Tibial artery (tissue), 4 donors: Measurements from ENCODE around the gene TBC1D4.

Source experiments
- DNase-seq, 2 donors: peaks; one replicate each; pipeline ENCODE4 v3.0.0-alpha.2; 2019
- H3K27ac ChIP-seq, 2 donors: fragments of 200-600 bp; sonication (generic) in 1 of 2; 1 replicate in 1 of 2; 2 replicates in 1 of 2; pipeline ENCODE4 v1.5.1; 2018 to 2019; ENCODE audit warnings: mild to moderate bottlenecking in 1 of 2
- H3K27me3 ChIP-seq, 2 donors: fragments of 200-600 bp; sonication (generic) in 1 of 2; one replicate each; pipeline versions ENCODE4 v1.5.1 to v1.6.0; 2016 to 2019
- H3K36me3 ChIP-seq, 3 donors: fragments of 200-600 bp; sonication (generic) in 2 of 3; one replicate each; pipeline ENCODE4 v1.5.1; 2016 to 2019; ENCODE audit warnings: mild to moderate bottlenecking in 2 of 3
- H3K4me1 ChIP-seq, 4 donors: fragments of 200-600 bp; sonication (generic) in 2 of 4; 1 replicate in 3 of 4; 2 replicates in 1 of 4; pipeline ENCODE4 v1.5.1; 2016 to 2019
- H3K4me3 ChIP-seq, 2 donors: fragments of 200-600 bp; sonication (generic) in 1 of 2; 1 replicate in 1 of 2; 2 replicates in 1 of 2; pipeline ENCODE4 v1.5.1; 2018 to 2019; ENCODE audit warnings: mild to moderate bottlenecking in 2 of 2
- H3K9me3 ChIP-seq, 3 donors: fragments of 200-600 bp; sonication (generic) in 1 of 3; one replicate each; pipeline ENCODE4 v1.5.1; 2016 to 2019
- CTCF ChIP-seq, 2 experiments: fragments of 200-600 bp in 1 of 2; fragments of 450-650 bp in 1 of 2; IDR thresholded peaks; one replicate each; pipeline ENCODE4 v1.5.1; 2017 to 2019; ENCODE audit warnings: antibody characterized with exemption in 2 of 2, mild to moderate bottlenecking in 1 of 2, moderate library complexity in 1 of 2
- intact Hi-C: fragments of 100-400 bp; cut with DNase I; formaldehyde crosslinking; loops from one replicate; pipeline ENCODE4 v1.15.0; 2023; ENCODE audit warnings: low total_unique reads

Gene TBC1D4

GRCh38 chr13:75493156-75493555 is 11.2 kb upstream of the TBC1D4 start:
- TF ChIP-seq CTCF (IDR thresholded peaks at IDR 0.05), result no peak
- H3K27me3 ChIP-seq, result no peaks in the 10 kb centered on the region
- H3K4me1 ChIP-seq, result no peaks in the 10 kb centered on the region
- no peak for DNase-seq
- no peaks in the 10 kb centered on the region for H3K36me3 ChIP-seq
- H3K27ac ChIP-seq, result no peak overlapping the region
- intact Hi-C loops, result no loop called here
- H3K9me3 ChIP-seq, result no peaks in the 10 kb centered on the region
- no peak overlapping the region for H3K4me3 ChIP-seq

GRCh38 chr13:75492389-75492788 is 10.4 kb upstream of the TBC1D4 start:
- no peak for DNase-seq
- intact Hi-C loops, result no loop called here
- Histone ChIP-seq H3K4me3 (no peak overlapping the region), H3K4me1 (no peaks in the 10 kb centered on the region), H3K9me3 (no peaks in the 10 kb centered on the region), H3K36me3 (no peaks in the 10 kb centered on the region), H3K27ac (no peak overlapping the region), H3K27me3 (no peaks in the 10 kb centered on the region)
- TF ChIP-seq CTCF (IDR thresholded peaks at IDR 0.05), result no peak

GRCh38 chr13:75491376-75491775 is 9.4 kb upstream of the TBC1D4 start:
- intact Hi-C loops, result no loop called here
- no peak overlapping the region for H3K4me3 ChIP-seq
- no peaks in the 10 kb centered on the region for H3K4me1 ChIP-seq
- no peak for DNase-seq
- TF ChIP-seq CTCF (IDR thresholded peaks at IDR 0.05), result no peak
- no peaks in the 10 kb centered on the region for H3K9me3 ChIP-seq
- no peaks in the 10 kb centered on the region for H3K27me3 ChIP-seq
- no peaks in the 10 kb centered on the region for H3K36me3 ChIP-seq
- no peak overlapping the region for H3K27ac ChIP-seq

GRCh38 chr13:75489502-75490263 is 7.7 kb upstream of the TBC1D4 start:
- intact Hi-C loops, result no loop called here
- no peak for TF ChIP-seq CTCF (IDR thresholded peaks at IDR 0.05)

GRCh38 chr13:75486146-75487062 is 4.4 kb upstream of the TBC1D4 start:
- no peak overlapping the region for H3K4me3 ChIP-seq
- peaks cover 0 to 4% (median 0%) of the 10 kb centered on the region in 4 donors for H3K4me1 ChIP-seq
- TF ChIP-seq CTCF (IDR thresholded peaks at IDR 0.05), result no peak
- intact Hi-C loops, result no loop called here
- no peaks in the 10 kb centered on the region for H3K36me3 ChIP-seq
- DNase-seq, result no peak
- no peak overlapping the region for H3K27ac ChIP-seq
- H3K9me3 ChIP-seq, result no peaks in the 10 kb centered on the region
- no peaks in the 10 kb centered on the region for H3K27me3 ChIP-seq

More at GRCh38 chr13:75489502-75490263, 7.7 kb upstream of the TBC1D4 start:
- Histone ChIP-seq H3K36me3 (no peaks in the 10 kb centered on the region), H3K9me3 (no peaks in the 10 kb centered on the region), H3K4me3 (no peak overlapping the region), H3K27ac (no peak overlapping the region), H3K27me3 (no peaks in the 10 kb centered on the region), H3K4me1 (no peaks in the 10 kb centered on the region)
- no peak for DNase-seq
